Measurements from ENCODE around the gene ELP1. TPM values are rescaled to one million over a fixed set of nuclear protein-coding genes. Genes with fewer than 3 reads are reported as not detected.

Gene ELP1, protein sequence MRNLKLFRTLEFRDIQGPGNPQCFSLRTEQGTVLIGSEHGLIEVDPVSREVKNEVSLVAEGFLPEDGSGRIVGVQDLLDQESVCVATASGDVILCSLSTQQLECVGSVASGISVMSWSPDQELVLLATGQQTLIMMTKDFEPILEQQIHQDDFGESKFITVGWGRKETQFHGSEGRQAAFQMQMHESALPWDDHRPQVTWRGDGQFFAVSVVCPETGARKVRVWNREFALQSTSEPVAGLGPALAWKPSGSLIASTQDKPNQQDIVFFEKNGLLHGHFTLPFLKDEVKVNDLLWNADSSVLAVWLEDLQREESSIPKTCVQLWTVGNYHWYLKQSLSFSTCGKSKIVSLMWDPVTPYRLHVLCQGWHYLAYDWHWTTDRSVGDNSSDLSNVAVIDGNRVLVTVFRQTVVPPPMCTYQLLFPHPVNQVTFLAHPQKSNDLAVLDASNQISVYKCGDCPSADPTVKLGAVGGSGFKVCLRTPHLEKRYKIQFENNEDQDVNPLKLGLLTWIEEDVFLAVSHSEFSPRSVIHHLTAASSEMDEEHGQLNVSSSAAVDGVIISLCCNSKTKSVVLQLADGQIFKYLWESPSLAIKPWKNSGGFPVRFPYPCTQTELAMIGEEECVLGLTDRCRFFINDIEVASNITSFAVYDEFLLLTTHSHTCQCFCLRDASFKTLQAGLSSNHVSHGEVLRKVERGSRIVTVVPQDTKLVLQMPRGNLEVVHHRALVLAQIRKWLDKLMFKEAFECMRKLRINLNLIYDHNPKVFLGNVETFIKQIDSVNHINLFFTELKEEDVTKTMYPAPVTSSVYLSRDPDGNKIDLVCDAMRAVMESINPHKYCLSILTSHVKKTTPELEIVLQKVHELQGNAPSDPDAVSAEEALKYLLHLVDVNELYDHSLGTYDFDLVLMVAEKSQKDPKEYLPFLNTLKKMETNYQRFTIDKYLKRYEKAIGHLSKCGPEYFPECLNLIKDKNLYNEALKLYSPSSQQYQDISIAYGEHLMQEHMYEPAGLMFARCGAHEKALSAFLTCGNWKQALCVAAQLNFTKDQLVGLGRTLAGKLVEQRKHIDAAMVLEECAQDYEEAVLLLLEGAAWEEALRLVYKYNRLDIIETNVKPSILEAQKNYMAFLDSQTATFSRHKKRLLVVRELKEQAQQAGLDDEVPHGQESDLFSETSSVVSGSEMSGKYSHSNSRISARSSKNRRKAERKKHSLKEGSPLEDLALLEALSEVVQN (N-terminal part only)
- total RNA-seq (10 to 100 TPM; 22.3 to 27.7 TPM), polyA plus RNA-seq (10 to 100 TPM in 1 of 2 donors, 1 to 10 TPM in 1; 9.3 to 10.4 TPM)

DNA sequence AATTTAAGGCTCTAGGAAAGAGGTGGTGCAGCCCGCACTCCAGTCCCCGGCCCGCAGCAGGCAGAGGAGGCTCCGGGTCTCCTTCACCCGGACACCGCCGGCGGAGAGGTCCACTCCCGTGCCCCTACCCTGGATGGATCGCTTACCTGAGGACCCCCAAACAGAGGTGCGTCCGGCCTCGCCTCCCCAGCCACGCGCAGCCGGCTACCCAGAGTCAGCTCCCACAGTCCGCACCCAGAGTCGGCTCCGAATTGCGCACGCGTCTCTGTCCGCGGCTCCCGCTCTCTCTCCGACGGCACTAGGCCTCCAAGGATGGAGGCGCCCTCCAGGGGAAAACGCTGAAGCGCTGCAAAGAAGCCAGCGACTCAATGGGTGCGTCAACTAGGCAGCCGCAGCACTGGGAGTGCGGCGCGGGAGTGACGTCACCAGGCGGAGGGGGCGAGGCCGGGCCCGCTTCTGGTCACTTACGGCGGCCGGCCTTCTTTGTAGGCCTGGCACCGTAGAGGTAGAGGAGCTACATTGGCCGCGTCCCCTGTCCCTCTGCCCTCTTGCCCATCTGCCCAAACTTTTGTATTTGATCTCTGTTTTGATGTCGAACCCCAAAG lies at the start of gene ELP1:
Gene ELP1 (minus strand): TSS at position 407 of the 605 bp plus-strand sequence. CDS start 2,978 bp downstream, outside the sequence.
- peak; percentile 95 for DNase-seq (ENCODE audit: low spot score)
- peaks cover 5 to 27% (median 18%) of the 10 kb centered on the region in 4 donors for H3K4me1 ChIP-seq (ENCODE audit: control insufficient read depth in 4 of 4, insufficient read depth in 4 of 4, low read length in 3 of 4)
- no peaks in the 10 kb centered on the region for H3K27me3 ChIP-seq (ENCODE audit: control insufficient read depth in 4 of 4, insufficient read depth in 4 of 4, low read length in 3 of 4)
- no peaks in the 10 kb centered on the region for H3K9me3 ChIP-seq (ENCODE audit: control insufficient read depth in 4 of 4, low read length in 3 of 4)
- TF ChIP-seq, protein P1, sequence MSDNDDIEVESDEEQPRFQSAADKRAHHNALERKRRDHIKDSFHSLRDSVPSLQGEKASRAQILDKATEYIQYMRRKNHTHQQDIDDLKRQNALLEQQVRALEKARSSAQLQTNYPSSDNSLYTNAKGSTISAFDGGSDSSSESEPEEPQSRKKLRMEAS (IDR thresholded peaks at IDR 0.05) = peak; percentile 36
- TF ChIP-seq JUND (IDR thresholded peaks at IDR 0.05) = peak in 1 of 2 donors; percentile 37
- peak; percentile 74 for TF ChIP-seq YY1 (IDR thresholded peaks at IDR 0.05)
- TF ChIP-seq, protein P2, sequence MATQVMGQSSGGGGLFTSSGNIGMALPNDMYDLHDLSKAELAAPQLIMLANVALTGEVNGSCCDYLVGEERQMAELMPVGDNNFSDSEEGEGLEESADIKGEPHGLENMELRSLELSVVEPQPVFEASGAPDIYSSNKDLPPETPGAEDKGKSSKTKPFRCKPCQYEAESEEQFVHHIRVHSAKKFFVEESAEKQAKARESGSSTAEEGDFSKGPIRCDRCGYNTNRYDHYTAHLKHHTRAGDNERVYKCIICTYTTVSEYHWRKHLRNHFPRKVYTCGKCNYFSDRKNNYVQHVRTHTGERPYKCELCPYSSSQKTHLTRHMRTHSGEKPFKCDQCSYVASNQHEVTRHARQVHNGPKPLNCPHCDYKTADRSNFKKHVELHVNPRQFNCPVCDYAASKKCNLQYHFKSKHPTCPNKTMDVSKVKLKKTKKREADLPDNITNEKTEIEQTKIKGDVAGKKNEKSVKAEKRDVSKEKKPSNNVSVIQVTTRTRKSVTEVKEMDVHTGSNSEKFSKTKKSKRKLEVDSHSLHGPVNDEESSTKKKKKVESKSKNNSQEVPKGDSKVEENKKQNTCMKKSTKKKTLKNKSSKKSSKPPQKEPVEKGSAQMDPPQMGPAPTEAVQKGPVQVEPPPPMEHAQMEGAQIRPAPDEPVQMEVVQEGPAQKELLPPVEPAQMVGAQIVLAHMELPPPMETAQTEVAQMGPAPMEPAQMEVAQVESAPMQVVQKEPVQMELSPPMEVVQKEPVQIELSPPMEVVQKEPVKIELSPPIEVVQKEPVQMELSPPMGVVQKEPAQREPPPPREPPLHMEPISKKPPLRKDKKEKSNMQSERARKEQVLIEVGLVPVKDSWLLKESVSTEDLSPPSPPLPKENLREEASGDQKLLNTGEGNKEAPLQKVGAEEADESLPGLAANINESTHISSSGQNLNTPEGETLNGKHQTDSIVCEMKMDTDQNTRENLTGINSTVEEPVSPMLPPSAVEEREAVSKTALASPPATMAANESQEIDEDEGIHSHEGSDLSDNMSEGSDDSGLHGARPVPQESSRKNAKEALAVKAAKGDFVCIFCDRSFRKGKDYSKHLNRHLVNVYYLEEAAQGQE (IDR thresholded peaks at IDR 0.05) = peak; percentile 27
- peak; percentile 55 to 60 for TF ChIP-seq RAD21 (IDR thresholded peaks at IDR 0.05)
- TF ChIP-seq FOXA2 (IDR thresholded peaks at IDR 0.05) = no peak
- H3K9ac ChIP-seq (ENCODE audit: low read depth in 1 of 2, low read length in 2 of 2) = peak within 1 kb of the TSS; percentile 78 to 95
- H3K36me3 ChIP-seq (ENCODE audit: control insufficient read depth in 4 of 4, insufficient read depth in 3 of 4, low read depth in 1 of 4, low read length in 3 of 4) = peaks cover 0 to 8% (median 4%) of the 10 kb centered on the region in 4 donors
- H3K4me3 ChIP-seq (ENCODE audit: low read depth in 1 of 3, low read length in 3 of 3) = peak within 1 kb of the TSS; percentile 83 to 99 (median 98)
- WGBS = under 1% methylated on average over 48 of the region's 48 CpGs
- H3K27ac ChIP-seq (ENCODE audit: low read depth in 1 of 2, low read length in 2 of 2) = peak within 1 kb of the TSS; percentile 71 to 96

- peaks cover 0 to 6% (median 4%) of the 10 kb centered on the region in 4 donors for H3K36me3 ChIP-seq (ENCODE audit: control insufficient read depth in 4 of 4, insufficient read depth in 3 of 4, low read depth in 1 of 4, low read length in 3 of 4)
- WGBS = 100% methylated on average over 2 of the region's 2 CpGs
These were observed 47.0 kb upstream of the ELP1 start for GRCh38 chr9:108980893-108981292.

More at GRCh38 chr9:108980893-108981292, 47.0 kb upstream of the ELP1 start:
- no peak for DNase-seq (ENCODE audit: low spot score)
- TF ChIP-seq, protein P1 (IDR thresholded peaks at IDR 0.05) = no peak
- no peak for TF ChIP-seq NR2F2 (IDR thresholded peaks at IDR 0.05)
- TF ChIP-seq HNF4A (conservative IDR thresholded peaks at IDR 0.05) = no peak
- no peak for TF ChIP-seq TAF1 (conservative IDR thresholded peaks at IDR 0.05)
- no peak for TF ChIP-seq JUND (IDR thresholded peaks at IDR 0.05)
- no peak for TF ChIP-seq CTCF (IDR thresholded peaks at IDR 0.05; ENCODE audit: low read depth, low read length, missing input control)
- no peak for TF ChIP-seq RAD21 (IDR thresholded peaks at IDR 0.05)
- TF ChIP-seq ZBTB33 (IDR thresholded peaks at IDR 0.05) = no peak
- TF ChIP-seq, protein P3, sequence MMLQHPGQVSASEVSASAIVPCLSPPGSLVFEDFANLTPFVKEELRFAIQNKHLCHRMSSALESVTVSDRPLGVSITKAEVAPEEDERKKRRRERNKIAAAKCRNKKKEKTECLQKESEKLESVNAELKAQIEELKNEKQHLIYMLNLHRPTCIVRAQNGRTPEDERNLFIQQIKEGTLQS (IDR thresholded peaks at IDR 0.05) = no peak
- Histone ChIP-seq H3K9me3 (ENCODE audit: control insufficient read depth in 4 of 4, low read length in 3 of 4) (no peaks in the 10 kb centered on the region), H3K27ac (ENCODE audit: low read depth in 1 of 2, low read length in 2 of 2) (no peak overlapping the region), H3K27me3 (ENCODE audit: control insufficient read depth in 4 of 4, insufficient read depth in 4 of 4, low read length in 3 of 4) (no peaks in the 10 kb centered on the region), H3K4me1 (ENCODE audit: control insufficient read depth in 4 of 4, insufficient read depth in 4 of 4, low read length in 3 of 4) (no peaks in the 10 kb centered on the region), H3K9ac (ENCODE audit: low read depth in 1 of 2, low read length in 2 of 2) (no peak overlapping the region), H3K4me3 (ENCODE audit: low read depth in 1 of 3, low read length in 3 of 3) (no peak overlapping the region)
